Esophagus muscularis mucosa (tissue), 4 donors: Measurements from ENCODE around the gene ATXN10.

Experiments
- EP300 ChIP-seq: sonication (generic); formaldehyde crosslinking; IDR thresholded peaks from one replicate; pipeline ENCODE4 v1.6.1; 2017; ENCODE audit warnings: antibody characterized with exemption
- POLR2A ChIP-seq: fragments of 450-650 bp; IDR thresholded peaks from one replicate; pipeline ENCODE4 v1.6.1; 2017; ENCODE audit warnings: antibody characterized with exemption, moderate library complexity, mild to moderate bottlenecking, low read depth
- POLR2AphosphoS5 ChIP-seq, 2 donors: sonication (generic); formaldehyde crosslinking; IDR thresholded peaks; one replicate each; pipeline ENCODE4 v1.6.1; 2017; ENCODE audit warnings: antibody characterized with exemption in 2 of 2
- TF ChIP-seq, protein P1 (sequence below), 3 experiments: fragments of 200-600 bp in 2 of 3; fragments of 450-650 bp in 1 of 3; sonication (generic) in 2 of 3; IDR thresholded peaks; one replicate each; pipeline ENCODE4 v1.5.1; 2017 to 2019; ENCODE audit warnings: antibody characterized with exemption in 3 of 3, mild to moderate bottlenecking in 2 of 3, moderate library complexity in 1 of 3

DNA sequence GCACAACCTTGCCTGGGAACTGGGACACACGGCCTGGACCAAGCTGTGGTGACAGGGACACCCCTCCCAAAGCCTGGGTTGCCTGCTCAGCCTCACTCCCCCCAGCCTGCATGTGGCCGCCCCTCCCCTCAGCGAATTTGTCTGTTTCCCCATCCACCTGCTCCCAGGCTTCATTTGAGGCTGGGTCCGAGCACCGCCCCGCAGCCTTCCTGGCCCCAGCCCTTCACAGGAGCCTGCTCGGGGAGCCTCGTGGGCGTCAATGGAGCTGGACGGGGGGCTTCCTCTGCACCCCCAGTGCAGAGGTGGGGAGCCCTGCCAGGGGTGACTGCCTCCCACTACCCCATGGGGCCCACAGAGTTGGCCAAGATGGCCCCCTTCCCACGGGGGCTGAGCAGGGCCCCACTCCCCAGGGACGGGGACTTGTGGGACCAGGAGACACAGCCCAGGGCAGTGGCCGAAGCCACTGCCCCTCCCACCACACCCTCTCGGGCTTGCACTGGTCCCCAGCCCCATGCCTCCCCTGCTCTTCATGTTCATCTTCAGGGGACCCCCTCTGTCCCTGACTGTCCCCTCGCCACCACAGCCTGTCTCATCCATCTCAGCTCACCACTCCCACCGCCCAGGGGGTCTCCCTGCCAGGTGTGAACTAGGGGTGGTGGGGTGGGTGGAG lies 213.7 kb downstream of the ATXN10 start:
- TF ChIP-seq, protein P1, sequence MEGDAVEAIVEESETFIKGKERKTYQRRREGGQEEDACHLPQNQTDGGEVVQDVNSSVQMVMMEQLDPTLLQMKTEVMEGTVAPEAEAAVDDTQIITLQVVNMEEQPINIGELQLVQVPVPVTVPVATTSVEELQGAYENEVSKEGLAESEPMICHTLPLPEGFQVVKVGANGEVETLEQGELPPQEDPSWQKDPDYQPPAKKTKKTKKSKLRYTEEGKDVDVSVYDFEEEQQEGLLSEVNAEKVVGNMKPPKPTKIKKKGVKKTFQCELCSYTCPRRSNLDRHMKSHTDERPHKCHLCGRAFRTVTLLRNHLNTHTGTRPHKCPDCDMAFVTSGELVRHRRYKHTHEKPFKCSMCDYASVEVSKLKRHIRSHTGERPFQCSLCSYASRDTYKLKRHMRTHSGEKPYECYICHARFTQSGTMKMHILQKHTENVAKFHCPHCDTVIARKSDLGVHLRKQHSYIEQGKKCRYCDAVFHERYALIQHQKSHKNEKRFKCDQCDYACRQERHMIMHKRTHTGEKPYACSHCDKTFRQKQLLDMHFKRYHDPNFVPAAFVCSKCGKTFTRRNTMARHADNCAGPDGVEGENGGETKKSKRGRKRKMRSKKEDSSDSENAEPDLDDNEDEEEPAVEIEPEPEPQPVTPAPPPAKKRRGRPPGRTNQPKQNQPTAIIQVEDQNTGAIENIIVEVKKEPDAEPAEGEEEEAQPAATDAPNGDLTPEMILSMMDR (IDR thresholded peaks at IDR 0.05), result no peak
- TF ChIP-seq POLR2A, result no peak
- TF ChIP-seq POLR2AphosphoS5 (IDR thresholded peaks at IDR 0.05), result no peak
- no peak for TF ChIP-seq EP300
